Type B pancreatic cell (in vitro differentiated cells): ENCODE results near the gene SSMEM1. TPM values are rescaled to one million over a fixed set of nuclear protein-coding genes. Genes with fewer than 3 reads are reported as not detected.

Experiments used
- DNase-seq: peaks from one replicate; pipeline ENCODE4 v3.0.0; 2021; ENCODE audit warnings: mixed read lengths; ENCODE audit not compliant: unreplicated experiment; ENCODE audit errors: extremely low spot score
- H3K27ac Mint-ChIP-seq: 2 replicates; pipeline ENCODE4 v1.8.0; 2021; ENCODE audit warnings: mild to moderate bottlenecking, mixed read lengths
- H3K27me3 Mint-ChIP-seq: 2 replicates; pipeline ENCODE4 v1.8.0; 2021; ENCODE audit warnings: mixed read lengths
- H3K36me3 Mint-ChIP-seq: 2 replicates; pipeline ENCODE4 v1.8.0; 2021; ENCODE audit warnings: mixed read lengths
- H3K4me1 Mint-ChIP-seq: one replicate; pipeline ENCODE4 v1.8.0; 2021; ENCODE audit warnings: mixed read lengths; ENCODE audit not compliant: unreplicated experiment
- H3K4me3 Mint-ChIP-seq: 2 replicates; pipeline ENCODE4 v1.8.0; 2021; ENCODE audit warnings: mild to moderate bottlenecking, mixed read lengths
- H3K9me3 Mint-ChIP-seq: 2 replicates; pipeline ENCODE4 v1.8.0; 2021; ENCODE audit warnings: mixed read lengths
- total RNA-seq: library from RNA; stranded (reverse); gene quantifications from 2 replicates; pipeline ENCODE4 v1.2.1, GENCODE V29; 2021; ENCODE audit warnings: low replicate concordance
- TF ChIP-seq, protein P1 (sequence below): fragments of 200-600 bp; sonication (generic); conservative IDR thresholded peaks from 2 replicates; pipeline ENCODE4 v1.5.0; 2021; ENCODE audit warnings: antibody characterized with exemption, mild to moderate bottlenecking

SSMEM1 gene
- total RNA-seq, 1 donor from 2014 or later = not detected

DNA sequence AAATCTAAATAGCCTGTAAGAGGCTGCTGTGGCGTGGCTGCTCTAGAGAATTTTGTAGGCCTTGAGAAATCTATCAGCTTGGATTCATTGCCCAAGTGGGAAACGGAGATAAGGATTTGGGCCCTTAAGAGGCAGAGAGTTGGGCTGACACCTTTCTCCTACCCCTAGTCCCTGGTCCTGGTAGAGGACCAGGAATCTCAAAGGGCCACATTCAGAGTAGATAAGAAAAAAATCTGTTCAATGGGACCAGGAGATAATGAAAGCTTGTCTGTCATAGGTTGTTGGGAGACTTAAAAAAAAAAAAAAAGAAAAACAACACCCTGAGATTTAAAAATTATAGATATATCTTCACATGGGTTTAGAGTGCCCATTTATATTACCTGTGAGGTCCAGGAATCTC is 20.3 kb upstream of the SSMEM1 start:
- TF ChIP-seq, protein P1, sequence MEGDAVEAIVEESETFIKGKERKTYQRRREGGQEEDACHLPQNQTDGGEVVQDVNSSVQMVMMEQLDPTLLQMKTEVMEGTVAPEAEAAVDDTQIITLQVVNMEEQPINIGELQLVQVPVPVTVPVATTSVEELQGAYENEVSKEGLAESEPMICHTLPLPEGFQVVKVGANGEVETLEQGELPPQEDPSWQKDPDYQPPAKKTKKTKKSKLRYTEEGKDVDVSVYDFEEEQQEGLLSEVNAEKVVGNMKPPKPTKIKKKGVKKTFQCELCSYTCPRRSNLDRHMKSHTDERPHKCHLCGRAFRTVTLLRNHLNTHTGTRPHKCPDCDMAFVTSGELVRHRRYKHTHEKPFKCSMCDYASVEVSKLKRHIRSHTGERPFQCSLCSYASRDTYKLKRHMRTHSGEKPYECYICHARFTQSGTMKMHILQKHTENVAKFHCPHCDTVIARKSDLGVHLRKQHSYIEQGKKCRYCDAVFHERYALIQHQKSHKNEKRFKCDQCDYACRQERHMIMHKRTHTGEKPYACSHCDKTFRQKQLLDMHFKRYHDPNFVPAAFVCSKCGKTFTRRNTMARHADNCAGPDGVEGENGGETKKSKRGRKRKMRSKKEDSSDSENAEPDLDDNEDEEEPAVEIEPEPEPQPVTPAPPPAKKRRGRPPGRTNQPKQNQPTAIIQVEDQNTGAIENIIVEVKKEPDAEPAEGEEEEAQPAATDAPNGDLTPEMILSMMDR = no peak
- no peak for DNase-seq
- peaks cover 7% of the 10 kb centered on the region for H3K4me1 Mint-ChIP-seq
- no peaks in the 10 kb centered on the region for H3K9me3 Mint-ChIP-seq
- no peak overlapping the region for H3K4me3 Mint-ChIP-seq
- H3K36me3 Mint-ChIP-seq = peaks cover 52% of the 10 kb centered on the region
- no peak overlapping the region for H3K27ac Mint-ChIP-seq
- H3K27me3 Mint-ChIP-seq = no peaks in the 10 kb centered on the region

DNA sequence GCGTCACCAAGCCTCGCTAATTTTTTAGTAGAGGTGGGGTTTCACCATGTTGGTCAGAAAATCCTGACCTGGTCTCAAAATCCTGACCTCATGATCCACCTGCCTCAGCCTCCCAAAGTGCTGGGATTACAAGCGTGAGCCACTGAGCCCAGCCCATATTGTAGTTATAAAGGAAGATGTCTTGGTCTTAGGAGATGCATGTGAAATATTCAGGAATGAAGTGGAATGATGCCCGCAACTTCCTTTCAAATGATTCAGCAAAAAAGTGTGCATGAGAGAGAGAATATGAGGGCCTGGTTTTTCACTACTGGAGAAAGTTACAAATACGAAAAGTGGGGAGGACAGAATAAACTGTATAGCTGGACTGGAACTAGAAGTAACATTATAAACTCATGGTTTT is 18.3 kb upstream of the SSMEM1 start:
- TF ChIP-seq, protein P1 = no peak
- no peak overlapping the region for H3K4me3 Mint-ChIP-seq
- H3K27me3 Mint-ChIP-seq = no peaks in the 10 kb centered on the region

DNA sequence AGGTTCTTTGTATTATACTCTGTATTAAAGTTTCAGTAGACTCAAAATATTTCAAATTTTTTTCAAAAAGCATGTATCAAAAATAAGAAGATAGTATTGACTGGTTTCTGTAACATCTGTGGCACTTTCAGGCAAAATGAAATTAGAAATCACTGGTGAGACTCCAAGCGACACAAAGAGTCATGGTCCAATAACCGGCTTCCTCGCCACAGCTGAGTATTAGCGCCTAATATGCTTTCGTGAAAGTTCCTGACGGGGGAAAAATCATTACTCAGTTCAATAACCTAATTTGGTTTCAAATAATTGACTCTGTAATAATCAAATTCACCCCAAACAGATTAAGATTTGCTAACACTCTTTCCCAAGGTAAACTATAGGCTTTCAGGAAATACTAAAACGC is 15.9 kb upstream of the SSMEM1 start:
- TF ChIP-seq, protein P1 = no peak
- Mint-ChIP-seq H3K27ac (no peak overlapping the region), H3K4me3 (no peak overlapping the region), H3K4me1 (peaks cover 3% of the 10 kb centered on the region), H3K27me3 (no peaks in the 10 kb centered on the region), H3K36me3 (peaks cover 55% of the 10 kb centered on the region), H3K9me3 (no peaks in the 10 kb centered on the region)
- DNase-seq = no peak

More for the DNA sequence above, 18.3 kb upstream of the SSMEM1 start:
- H3K4me1 Mint-ChIP-seq = peaks cover 7% of the 10 kb centered on the region
- H3K36me3 Mint-ChIP-seq = peaks cover 50% of the 10 kb centered on the region
- no peaks in the 10 kb centered on the region for H3K9me3 Mint-ChIP-seq
- no peak for DNase-seq
- no peak overlapping the region for H3K27ac Mint-ChIP-seq

DNA sequence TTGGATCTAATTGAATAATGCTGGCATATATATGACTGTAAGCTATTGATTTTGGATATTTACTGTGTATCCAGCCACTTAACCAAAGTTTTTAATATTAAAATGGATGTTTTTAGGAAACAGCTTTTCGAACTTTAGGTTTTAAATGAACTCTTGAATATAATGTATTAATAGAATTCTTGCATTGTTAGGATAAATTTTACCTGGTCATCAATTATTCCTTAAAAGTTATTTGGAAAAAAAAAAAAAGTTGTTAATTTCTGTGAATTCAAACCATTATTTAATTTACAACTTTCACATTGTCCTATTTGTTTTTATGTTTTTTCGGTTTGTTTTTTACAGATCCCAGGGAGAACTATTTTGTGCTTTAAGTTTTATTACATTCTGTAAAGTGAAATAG is 12.3 kb upstream of the SSMEM1 start:
- TF ChIP-seq, protein P1 = no peak
- H3K36me3 Mint-ChIP-seq = peaks cover 46% of the 10 kb centered on the region
- H3K4me1 Mint-ChIP-seq = no peaks in the 10 kb centered on the region
- H3K4me3 Mint-ChIP-seq = no peak overlapping the region
- no peak for DNase-seq
- no peaks in the 10 kb centered on the region for H3K9me3 Mint-ChIP-seq
- H3K27ac Mint-ChIP-seq = no peak overlapping the region
- H3K27me3 Mint-ChIP-seq = no peaks in the 10 kb centered on the region

DNA sequence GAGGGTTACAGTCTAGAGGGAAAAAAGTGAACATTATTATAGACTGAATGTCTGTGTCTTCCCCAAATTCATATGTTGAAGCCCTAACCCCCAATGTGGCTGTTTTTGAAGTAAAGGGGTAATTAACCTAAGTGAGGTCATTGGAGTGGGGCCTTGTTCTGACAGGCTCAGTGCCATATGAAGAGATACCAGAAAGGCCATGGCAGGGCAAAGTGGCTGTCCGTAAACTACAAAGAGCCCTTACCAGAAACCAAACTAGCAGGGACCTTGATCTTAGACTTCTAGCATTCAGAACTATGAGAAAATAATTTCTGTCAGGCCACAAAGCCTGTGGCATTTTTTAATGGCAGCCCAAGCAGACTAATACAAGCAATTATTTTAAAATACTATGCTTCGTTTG is 11.2 kb upstream of the SSMEM1 start:
- H3K4me1 Mint-ChIP-seq = peaks cover 4% of the 10 kb centered on the region
- no peak overlapping the region for H3K4me3 Mint-ChIP-seq
- H3K27ac Mint-ChIP-seq = no peak overlapping the region
- H3K36me3 Mint-ChIP-seq = peaks cover 46% of the 10 kb centered on the region
- H3K9me3 Mint-ChIP-seq = no peaks in the 10 kb centered on the region
- TF ChIP-seq, protein P1 = no peak
- no peak for DNase-seq
- no peaks in the 10 kb centered on the region for H3K27me3 Mint-ChIP-seq

DNA sequence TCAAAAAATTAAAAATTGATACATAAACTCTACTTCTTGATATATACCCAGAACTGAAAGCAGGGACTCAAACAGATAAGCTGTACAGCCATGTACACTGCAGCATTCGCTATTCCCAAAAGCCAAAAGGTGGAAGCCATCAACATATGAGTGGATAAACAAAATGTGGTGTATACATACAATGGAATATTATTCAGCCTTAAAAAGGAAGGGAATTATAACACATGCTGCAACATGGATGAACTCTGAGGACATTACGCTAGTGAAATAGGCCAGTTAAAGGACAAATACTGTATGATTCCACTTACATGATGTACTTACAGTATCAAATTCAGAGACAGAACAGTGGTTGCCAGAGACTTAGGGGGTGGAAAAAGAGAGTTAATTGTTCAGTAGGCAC is 10.6 kb upstream of the SSMEM1 start:
- Mint-ChIP-seq H3K27me3 (no peaks in the 10 kb centered on the region), H3K4me1 (peaks cover 8% of the 10 kb centered on the region), H3K36me3 (peaks cover 46% of the 10 kb centered on the region), H3K9me3 (no peaks in the 10 kb centered on the region), H3K27ac (no peak overlapping the region), H3K4me3 (no peak overlapping the region)
- TF ChIP-seq, protein P1 = no peak
- no peak for DNase-seq
